ENCODE results near the gene TRIM50.
"Not testable (repeated sequence)": the region's sequence is repeated elsewhere in the genome, so short reads cannot be mapped to it uniquely, and the experiment has no call there.

GRCh38 chr7:73302846-73303245 is 25.0 kb downstream of the TRIM50 start:
- not testable (repeated sequence) for TF ChIP-seq POLR2AphosphoS5 (IDR thresholded peaks at IDR 0.05); CTCF (IDR thresholded peaks at IDR 0.05; ENCODE audit: poor library complexity, severe bottlenecking); EZH2 (IDR thresholded peaks at IDR 0.05; ENCODE audit: borderline replicate concordance, insufficient read depth, low read length, poor library complexity, severe bottlenecking); EP300 (conservative IDR thresholded peaks at IDR 0.05; ENCODE audit: poor library complexity, severe bottlenecking); RAD21 (conservative IDR thresholded peaks at IDR 0.05); MXI1 (conservative IDR thresholded peaks at IDR 0.05; ENCODE audit: poor library complexity, severe bottlenecking); SMC3 (conservative IDR thresholded peaks at IDR 0.05; ENCODE audit: poor library complexity); TAF1 (IDR thresholded peaks at IDR 0.05; ENCODE audit: low read depth)
- TF ChIP-seq, protein P1, sequence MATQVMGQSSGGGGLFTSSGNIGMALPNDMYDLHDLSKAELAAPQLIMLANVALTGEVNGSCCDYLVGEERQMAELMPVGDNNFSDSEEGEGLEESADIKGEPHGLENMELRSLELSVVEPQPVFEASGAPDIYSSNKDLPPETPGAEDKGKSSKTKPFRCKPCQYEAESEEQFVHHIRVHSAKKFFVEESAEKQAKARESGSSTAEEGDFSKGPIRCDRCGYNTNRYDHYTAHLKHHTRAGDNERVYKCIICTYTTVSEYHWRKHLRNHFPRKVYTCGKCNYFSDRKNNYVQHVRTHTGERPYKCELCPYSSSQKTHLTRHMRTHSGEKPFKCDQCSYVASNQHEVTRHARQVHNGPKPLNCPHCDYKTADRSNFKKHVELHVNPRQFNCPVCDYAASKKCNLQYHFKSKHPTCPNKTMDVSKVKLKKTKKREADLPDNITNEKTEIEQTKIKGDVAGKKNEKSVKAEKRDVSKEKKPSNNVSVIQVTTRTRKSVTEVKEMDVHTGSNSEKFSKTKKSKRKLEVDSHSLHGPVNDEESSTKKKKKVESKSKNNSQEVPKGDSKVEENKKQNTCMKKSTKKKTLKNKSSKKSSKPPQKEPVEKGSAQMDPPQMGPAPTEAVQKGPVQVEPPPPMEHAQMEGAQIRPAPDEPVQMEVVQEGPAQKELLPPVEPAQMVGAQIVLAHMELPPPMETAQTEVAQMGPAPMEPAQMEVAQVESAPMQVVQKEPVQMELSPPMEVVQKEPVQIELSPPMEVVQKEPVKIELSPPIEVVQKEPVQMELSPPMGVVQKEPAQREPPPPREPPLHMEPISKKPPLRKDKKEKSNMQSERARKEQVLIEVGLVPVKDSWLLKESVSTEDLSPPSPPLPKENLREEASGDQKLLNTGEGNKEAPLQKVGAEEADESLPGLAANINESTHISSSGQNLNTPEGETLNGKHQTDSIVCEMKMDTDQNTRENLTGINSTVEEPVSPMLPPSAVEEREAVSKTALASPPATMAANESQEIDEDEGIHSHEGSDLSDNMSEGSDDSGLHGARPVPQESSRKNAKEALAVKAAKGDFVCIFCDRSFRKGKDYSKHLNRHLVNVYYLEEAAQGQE (IDR thresholded peaks at IDR 0.05; ENCODE audit: borderline replicate concordance) = not testable (repeated sequence)
